ENCODE results near the gene BCAS1. TPM values are rescaled to one million over a fixed set of nuclear protein-coding genes. Genes with fewer than 3 reads are reported as not detected.

Gene BCAS1
- total RNA-seq, 2 experiments from 2014 or later, result 0.07 to 0.17 TPM

DNA sequence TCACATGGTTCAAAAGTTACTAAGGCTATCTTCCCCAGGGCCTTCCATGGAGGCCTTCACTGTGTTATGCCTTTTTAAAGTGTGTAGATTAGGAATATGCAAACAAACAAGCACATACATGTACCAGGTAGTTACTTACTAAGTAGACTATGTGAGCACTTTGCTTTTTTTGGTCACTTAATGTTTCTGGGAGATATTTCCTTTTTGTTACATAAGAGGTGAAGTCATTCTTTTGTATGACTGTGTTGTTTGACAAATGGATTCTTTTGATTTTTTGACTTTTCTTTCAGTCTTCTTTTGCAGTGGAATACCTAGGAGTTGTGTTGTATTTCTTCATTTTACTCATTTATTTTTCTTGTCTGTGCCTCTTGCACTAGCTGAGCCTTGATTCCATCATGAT lies 39.6 kb upstream of the BCAS1 start:
- Mint-ChIP-seq H3K27me3 (peaks cover 13% of the 10 kb centered on the region), H3K4me3 (no peak overlapping the region), H3K4me1 (ENCODE audit: low read depth) (peaks cover 4% of the 10 kb centered on the region)

DNA sequence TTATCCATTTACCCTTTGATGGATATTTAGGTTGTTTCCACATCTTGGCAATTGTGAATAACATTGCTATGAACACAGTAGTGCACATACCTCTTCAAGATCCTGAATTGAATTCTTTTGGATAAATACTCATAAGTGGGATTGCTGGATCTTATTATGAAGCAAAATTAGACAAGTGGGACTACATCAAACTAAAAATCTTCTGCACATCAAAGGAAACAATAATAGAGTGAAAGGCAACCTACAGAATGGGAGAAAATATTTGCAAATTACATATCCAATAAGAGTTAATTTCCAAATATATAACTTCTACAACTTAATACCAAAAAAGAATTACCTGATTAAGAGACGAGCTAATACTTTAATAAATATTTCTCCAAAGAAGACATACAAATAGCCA lies 38.4 kb upstream of the BCAS1 start:
- intact Hi-C loops (cut with micrococcal nuclease), result no loop called here
- peaks cover 5% of the 10 kb centered on the region for H3K4me1 Mint-ChIP-seq (ENCODE audit: low read depth)
- peaks cover 9% of the 10 kb centered on the region for H3K27me3 Mint-ChIP-seq
- ChIA-PET CTCF (interaction anchor here (1.0 to 1.4 kb wide), 2 partner anchors 91 to 100 kb away, joined by 4 to 5 read pairs; partner anchors contain the start of gene PFDN4), POLR2A (no interaction called here)
- no peak overlapping the region for H3K4me3 Mint-ChIP-seq
- no peaks in the 10 kb centered on the region for H3K36me3 Mint-ChIP-seq
- no peak overlapping the region for H3K27ac Mint-ChIP-seq
- DNase-seq, result no peak
- peaks cover 2% of the 10 kb centered on the region for H3K9me3 Mint-ChIP-seq

More for the DNA sequence above, 39.6 kb upstream of the BCAS1 start:
- DNase-seq, result no peak
- intact Hi-C loops (cut with micrococcal nuclease), result no loop called here
- Mint-ChIP-seq H3K27ac (no peak overlapping the region), H3K36me3 (no peaks in the 10 kb centered on the region), H3K9me3 (peaks cover 2% of the 10 kb centered on the region)
- ChIA-PET POLR2A (interaction anchor here (1.1 kb wide), 1 partner anchor 37 kb away, joined by 4 read pairs; no protein-coding TSS in a partner anchor), CTCF (interaction anchor here (0.5 to 1.8 kb wide), 3 partner anchors 9 to 88 kb away, joined by 3 to 6 read pairs (median 4); no protein-coding TSS in a partner anchor)

GRCh38 chr20:54108326-54108642 lies 37.9 kb upstream of the BCAS1 start:
- Mint-ChIP-seq H3K4me1 (ENCODE audit: low read depth) (peaks cover 5% of the 10 kb centered on the region), H3K9me3 (peaks cover 2% of the 10 kb centered on the region), H3K4me3 (no peak overlapping the region), H3K27ac (no peak overlapping the region), H3K36me3 (no peaks in the 10 kb centered on the region), H3K27me3 (peaks cover 9% of the 10 kb centered on the region)
- DNase-seq, result no peak
- CTCF ChIA-PET, result no interaction called here
- intact Hi-C loops (cut with micrococcal nuclease), result no loop called here
- POLR2A ChIA-PET, result no interaction called here

DNA sequence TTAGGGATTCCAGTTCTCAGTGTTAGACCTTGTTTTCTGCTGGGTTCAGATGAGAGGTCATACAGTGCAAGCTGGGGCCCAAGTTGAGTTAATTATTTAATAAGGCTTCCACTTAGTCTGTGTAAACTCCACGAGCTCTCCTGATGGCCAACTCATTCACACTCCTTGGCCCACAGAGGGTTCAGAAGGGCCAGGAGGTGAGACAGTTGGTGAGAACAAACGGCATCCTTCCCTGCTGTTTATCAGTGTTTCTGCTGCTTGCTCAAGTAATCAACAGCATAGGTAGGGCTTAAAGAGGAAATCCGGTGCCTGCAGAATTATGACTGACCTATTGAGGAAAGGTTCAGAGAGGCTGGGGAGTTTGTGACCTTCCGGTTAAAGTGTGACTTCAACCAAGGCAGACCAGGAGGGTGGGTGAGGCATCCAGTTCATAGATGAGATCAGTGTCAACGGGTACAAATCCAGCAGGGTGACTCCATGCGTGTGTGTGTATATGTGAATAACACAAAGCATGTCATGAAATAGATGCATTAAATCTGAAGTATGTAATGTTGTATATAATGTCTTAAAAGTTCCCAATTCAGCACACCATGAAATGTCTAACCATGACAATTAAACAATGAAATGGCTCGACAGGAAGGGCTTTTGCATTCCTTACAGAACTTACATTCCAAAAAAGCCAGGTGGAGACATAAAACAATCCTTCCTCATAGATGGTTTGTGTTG lies 37.4 kb upstream of the BCAS1 start:
- H3K36me3 Mint-ChIP-seq, result no peaks in the 10 kb centered on the region
- intact Hi-C loops (cut with micrococcal nuclease), result no loop called here
- no peak overlapping the region for H3K27ac Mint-ChIP-seq
- H3K4me3 Mint-ChIP-seq, result no peak overlapping the region
- ChIA-PET CTCF (interaction anchor here (1.7 to 15.0 kb wide), 3 partner anchors 14 to 100 kb away, joined by 6 to 233 read pairs (median 71); partner anchors contain the start of gene PFDN4), POLR2A (no interaction called here)
- H3K4me1 Mint-ChIP-seq (ENCODE audit: low read depth), result peaks cover 5% of the 10 kb centered on the region
- H3K27me3 Mint-ChIP-seq, result peaks cover 9% of the 10 kb centered on the region
- H3K9me3 Mint-ChIP-seq, result peaks cover 2% of the 10 kb centered on the region
- no peak for DNase-seq

- Mint-ChIP-seq H3K36me3 (no peaks in the 10 kb centered on the region), H3K4me1 (ENCODE audit: low read depth) (peaks cover 5% of the 10 kb centered on the region), H3K9me3 (peaks cover 2% of the 10 kb centered on the region), H3K27ac (no peak overlapping the region), H3K27me3 (peaks cover 9% of the 10 kb centered on the region), H3K4me3 (no peak overlapping the region)
- POLR2A ChIA-PET, result no interaction called here
- no peak for DNase-seq
- intact Hi-C loops (cut with micrococcal nuclease), result no loop called here
- CTCF ChIA-PET, result interaction anchor here (1.2 to 15.0 kb wide), 4 partner anchors 14 to 500 kb away, joined by 3 to 233 read pairs (median 38); partner anchors contain the start of gene PFDN4
These were observed 36.8 kb upstream of the BCAS1 start for GRCh38 chr20:54107181-54107580.

GRCh38 chr20:54106162-54106561 lies 35.8 kb upstream of the BCAS1 start:
- intact Hi-C loops (cut with micrococcal nuclease), result no loop called here
- no peak overlapping the region for H3K27ac Mint-ChIP-seq
- peaks cover 8% of the 10 kb centered on the region for H3K27me3 Mint-ChIP-seq
- no peaks in the 10 kb centered on the region for H3K9me3 Mint-ChIP-seq
- no peak overlapping the region for H3K4me3 Mint-ChIP-seq
- ChIA-PET CTCF (interaction anchor here (0.6 to 15.0 kb wide), 6 partner anchors 9 to 501 kb away, joined by 3 to 233 read pairs (median 6); partner anchors contain the start of gene PFDN4), POLR2A (no interaction called here)
- DNase-seq, result no peak
- H3K36me3 Mint-ChIP-seq, result no peaks in the 10 kb centered on the region
- H3K4me1 Mint-ChIP-seq (ENCODE audit: low read depth), result peaks cover 5% of the 10 kb centered on the region

- Mint-ChIP-seq H3K4me1 (ENCODE audit: low read depth) (peaks cover 5% of the 10 kb centered on the region), H3K36me3 (no peaks in the 10 kb centered on the region), H3K27me3 (peaks cover 8% of the 10 kb centered on the region), H3K9me3 (no peaks in the 10 kb centered on the region), H3K4me3 (no peak overlapping the region), H3K27ac (no peak overlapping the region)
- POLR2A ChIA-PET, result no interaction called here
- CTCF ChIA-PET, result interaction anchor here (0.6 to 15.0 kb wide), 10 partner anchors 9 to 542 kb away, joined by 3 to 233 read pairs (median 9); partner anchors contain the start of gene PFDN4
- intact Hi-C loops (cut with micrococcal nuclease), result no loop called here
- DNase-seq, result no peak
These were observed 35.3 kb upstream of the BCAS1 start for GRCh38 chr20:54105653-54106052.

GRCh38 chr20:54104781-54105180 lies 34.4 kb upstream of the BCAS1 start:
- Mint-ChIP-seq H3K4me3 (no peak overlapping the region), H3K4me1 (ENCODE audit: low read depth) (peaks cover 3% of the 10 kb centered on the region), H3K9me3 (no peaks in the 10 kb centered on the region), H3K27ac (no peak overlapping the region), H3K36me3 (no peaks in the 10 kb centered on the region), H3K27me3 (peaks cover 8% of the 10 kb centered on the region)
- DNase-seq, result no peak
- CTCF ChIA-PET, result interaction anchor here (0.5 to 15.0 kb wide), 22 partner anchors 11 to 543 kb away, joined by 3 to 233 read pairs (median 7); partner anchors contain the start of genes CYP24A1 and PFDN4
- intact Hi-C loops (cut with micrococcal nuclease), result no loop called here
- POLR2A ChIA-PET, result no interaction called here

GRCh38 chr20:54103762-54104600 lies 33.6 kb upstream of the BCAS1 start:
- peaks cover 3% of the 10 kb centered on the region for H3K4me1 Mint-ChIP-seq (ENCODE audit: low read depth)
- H3K27ac Mint-ChIP-seq, result no peak overlapping the region
- intact Hi-C loops (cut with micrococcal nuclease), result no loop called here
- no peaks in the 10 kb centered on the region for H3K36me3 Mint-ChIP-seq
- ChIA-PET POLR2A (no interaction called here), CTCF (interaction anchor here (0.5 to 15.0 kb wide), 46 partner anchors 8 to 556 kb away, joined by 3 to 233 read pairs (median 4); partner anchors contain the start of genes CYP24A1 and PFDN4)
- DNase-seq, result no peak
- H3K27me3 Mint-ChIP-seq, result peaks cover 8% of the 10 kb centered on the region
- no peaks in the 10 kb centered on the region for H3K9me3 Mint-ChIP-seq
- no peak overlapping the region for H3K4me3 Mint-ChIP-seq

DNA sequence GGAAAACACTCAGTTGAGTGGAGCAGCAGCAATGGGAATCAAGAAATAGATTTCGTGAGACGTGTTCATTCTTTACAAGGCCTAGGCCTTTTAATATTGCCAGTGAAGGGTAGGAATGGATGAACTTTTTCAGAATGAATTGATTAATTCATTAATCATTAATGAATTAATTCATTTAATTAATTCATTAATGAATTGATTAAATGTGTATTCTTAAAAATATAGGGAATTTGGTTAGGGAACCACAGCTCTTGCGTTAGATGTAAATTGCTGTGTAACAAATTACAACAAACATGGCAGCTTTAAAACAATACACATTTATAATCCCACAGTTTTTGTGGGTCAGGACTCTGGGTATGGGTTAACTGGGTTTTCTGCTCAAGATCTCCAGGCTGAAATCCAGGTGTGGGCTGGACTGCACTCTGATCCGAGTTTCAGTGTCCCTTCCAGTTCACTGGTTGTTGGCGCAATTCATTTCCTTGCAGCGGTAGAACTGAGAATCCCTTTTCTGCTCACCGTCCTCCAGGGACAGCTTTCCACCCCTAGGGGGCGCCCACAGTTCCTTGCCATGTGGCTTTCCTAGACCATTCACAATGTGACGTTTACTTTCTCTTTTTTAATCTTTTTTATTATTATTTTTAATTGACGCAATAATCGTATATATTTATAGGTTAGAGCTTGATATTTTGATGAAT lies 32.8 kb upstream of the BCAS1 start:
- intact Hi-C loops (cut with micrococcal nuclease), result no loop called here

GRCh38 chr20:54102543-54102942 lies 32.1 kb upstream of the BCAS1 start:
- no peak overlapping the region for H3K27ac Mint-ChIP-seq
- ChIA-PET POLR2A (no interaction called here), CTCF (interaction anchor here (1.1 to 15.0 kb wide), 16 partner anchors 9 to 549 kb away, joined by 3 to 233 read pairs (median 8); partner anchors contain the start of genes CYP24A1 and PFDN4)
- H3K27me3 Mint-ChIP-seq, result peaks cover 5% of the 10 kb centered on the region
- no peaks in the 10 kb centered on the region for H3K36me3 Mint-ChIP-seq
- no peak overlapping the region for H3K4me3 Mint-ChIP-seq
- no peak for DNase-seq
- H3K9me3 Mint-ChIP-seq, result no peaks in the 10 kb centered on the region
- intact Hi-C loops (cut with micrococcal nuclease), result no loop called here
- peaks cover 3% of the 10 kb centered on the region for H3K4me1 Mint-ChIP-seq (ENCODE audit: low read depth)

More for the DNA sequence above, 32.8 kb upstream of the BCAS1 start:
- peaks cover 3% of the 10 kb centered on the region for H3K4me1 Mint-ChIP-seq (ENCODE audit: low read depth)
- DNase-seq, result peak; percentile 85
- peaks cover 8% of the 10 kb centered on the region for H3K27me3 Mint-ChIP-seq
- ChIA-PET POLR2A (no interaction called here), CTCF (interaction anchor here (0.5 to 15.0 kb wide), 40 partner anchors 9 to 557 kb away, joined by 3 to 233 read pairs (median 5); partner anchors contain the start of genes CYP24A1 and PFDN4)
- H3K4me3 Mint-ChIP-seq, result no peak overlapping the region
- H3K9me3 Mint-ChIP-seq, result no peaks in the 10 kb centered on the region
- H3K36me3 Mint-ChIP-seq, result no peaks in the 10 kb centered on the region
- H3K27ac Mint-ChIP-seq, result no peak overlapping the region
